Measurements from ENCODE around the gene TRPM4. TPM values are rescaled to one million over a fixed set of nuclear protein-coding genes. Genes with fewer than 3 reads are reported as not detected.
"Not testable (repeated sequence)": the region's sequence is repeated elsewhere in the genome, so short reads cannot be mapped to it uniquely, and the experiment has no call there.

Gene TRPM4
- total and polyA plus RNA-seq, 2 of the 8 experiments (the other 6 are each of a cell fraction or from before 2014, with no cell fraction given), result 11.3 to 13.3 TPM

- DNase-seq (ENCODE audit: low read depth in 1 of 2, low spot score in 2 of 2); H2BK5ac ChIP-seq (ENCODE audit: low read depth, low read length); H2AK5ac ChIP-seq (ENCODE audit: low read depth, low read length); H3K4me3 ChIP-seq (ENCODE audit: extremely low read depth in 1 of 4, insufficient read depth in 2 of 4, low read depth in 3 of 4, low read length in 4 of 4); H4K91ac ChIP-seq (replicated peaks; ENCODE audit: insufficient read length, low read length); H4K5ac ChIP-seq (ENCODE audit: insufficient read length, low read depth, low read length); H3K4me2 ChIP-seq (ENCODE audit: insufficient read depth in 1 of 2, low read depth in 2 of 2, low read length in 2 of 2); H3K79me1 ChIP-seq (ENCODE audit: low read depth, low read length); H3K18ac ChIP-seq (ENCODE audit: extremely low read depth, low read length); H3K36me3 ChIP-seq (ENCODE audit: control insufficient read depth in 2 of 4, insufficient read depth in 4 of 4, low read length in 3 of 4); H2BK20ac ChIP-seq (ENCODE audit: low read length); H3K23ac ChIP-seq (ENCODE audit: insufficient read length); H3K4ac ChIP-seq (replicated peaks; ENCODE audit: insufficient read length, low read depth, low read length); H2BK120ac ChIP-seq (replicated peaks; ENCODE audit: low read depth, low read length); H4K8ac ChIP-seq (ENCODE audit: extremely low read depth, insufficient read depth, low read length); H3K9me3 ChIP-seq (ENCODE audit: insufficient read depth in 2 of 2, low read depth in 1 of 2, low read length in 1 of 2); H3K14ac ChIP-seq (ENCODE audit: insufficient read length); H3K79me2 ChIP-seq (ENCODE audit: control insufficient read depth in 1 of 2, insufficient read depth in 2 of 2, low read length in 2 of 2); H3K9ac ChIP-seq (replicated peaks in 1 of 4; ENCODE audit: extremely low read depth in 1 of 4, low read depth in 3 of 4, low read length in 3 of 4); H3K27ac ChIP-seq (ENCODE audit: low read depth, low read length); FAIRE-seq; H4K20me1 ChIP-seq (replicated peaks in 1 of 2; ENCODE audit: control insufficient read depth in 1 of 2, insufficient read depth in 2 of 2, low read length in 2 of 2); H2BK12ac ChIP-seq (ENCODE audit: low read depth, low read length); H2AFZ ChIP-seq (ENCODE audit: low read length); H3K4me1 ChIP-seq (replicated peaks in 1 of 4; ENCODE audit: control insufficient read depth in 3 of 4, insufficient read depth in 4 of 4, low read length in 3 of 4); H3K56ac ChIP-seq (replicated peaks; ENCODE audit: insufficient read length, low read depth, low read length); H2BK15ac ChIP-seq (ENCODE audit: low read length): not testable (repeated sequence)
- peaks cover 8 to 19% (median 17%) of the 10 kb centered on the region in 4 experiments for H3K27me3 ChIP-seq (replicated peaks in 1 of 4; ENCODE audit: control insufficient read depth in 3 of 4, extremely low read depth in 1 of 4, insufficient read depth in 3 of 4, low read length in 3 of 4)
- CTCF ChIA-PET (ENCODE audit: partially characterized antibody), result interaction anchor here (0.9 to 3.0 kb wide), 7 partner anchors 7 to 104 kb away, joined by 3 to 11 read pairs (median 7); no protein-coding TSS in a partner anchor
- WGBS, 2 experiments (ENCODE audit: extremely low coverage in 1 of 2, insufficient coverage in 1 of 2, insufficient read length in 1 of 2, insufficient replicate concordance in 2 of 2, low coverage in 1 of 2, low lambda C conversion rate in 2 of 2, missing lambda C conversion rate in 1 of 2), result 82% methylated on average over 9 of the region's 10 CpGs; no CpG with 5 or more reads in 1 of the 2 experiments
- POLR2A ChIA-PET (ENCODE audit: partially characterized antibody), result interaction anchor here (1.4 to 2.1 kb wide), 4 partner anchors 9 to 24 kb away, joined by 4 to 7 read pairs (median 5); no protein-coding TSS in a partner anchor
- H3K23me2 ChIP-seq (ENCODE audit: low read depth, low read length), result peaks cover 11% of the 10 kb centered on the region; the same call in 1 of the 2 replicates
These were observed 35.8 kb upstream of the TRPM4 start for GRCh38 chr19:49121841-49122240.

- H3K23me2 ChIP-seq (ENCODE audit: low read depth, low read length), result peaks cover 12% of the 10 kb centered on the region
- H3K4ac ChIP-seq (replicated peaks; ENCODE audit: insufficient read length, low read depth, low read length); H4K91ac ChIP-seq (replicated peaks; ENCODE audit: insufficient read length, low read length); DNase-seq (ENCODE audit: low read depth in 1 of 2, low spot score in 2 of 2); H3K79me2 ChIP-seq (ENCODE audit: control insufficient read depth in 1 of 2, insufficient read depth in 2 of 2, low read length in 2 of 2); H2BK5ac ChIP-seq (ENCODE audit: low read depth, low read length); H2BK120ac ChIP-seq (replicated peaks; ENCODE audit: low read depth, low read length); H2AK5ac ChIP-seq (ENCODE audit: low read depth, low read length); FAIRE-seq; H3K79me1 ChIP-seq (ENCODE audit: low read depth, low read length); H3K4me3 ChIP-seq (ENCODE audit: extremely low read depth in 1 of 4, insufficient read depth in 2 of 4, low read depth in 3 of 4, low read length in 4 of 4); H3K9me3 ChIP-seq (ENCODE audit: insufficient read depth in 2 of 2, low read depth in 1 of 2, low read length in 1 of 2); H3K36me3 ChIP-seq (ENCODE audit: control insufficient read depth in 2 of 4, insufficient read depth in 4 of 4, low read length in 3 of 4); H3K14ac ChIP-seq (ENCODE audit: insufficient read length); H4K5ac ChIP-seq (ENCODE audit: insufficient read length, low read depth, low read length); H3K9ac ChIP-seq (replicated peaks in 1 of 4; ENCODE audit: extremely low read depth in 1 of 4, low read depth in 3 of 4, low read length in 3 of 4); H2BK20ac ChIP-seq (ENCODE audit: low read length); H2BK15ac ChIP-seq (ENCODE audit: low read length); H3K23ac ChIP-seq (ENCODE audit: insufficient read length); H3K18ac ChIP-seq (ENCODE audit: extremely low read depth, low read length); H2BK12ac ChIP-seq (ENCODE audit: low read depth, low read length); H3K4me2 ChIP-seq (ENCODE audit: insufficient read depth in 1 of 2, low read depth in 2 of 2, low read length in 2 of 2); H4K20me1 ChIP-seq (replicated peaks in 1 of 2; ENCODE audit: control insufficient read depth in 1 of 2, insufficient read depth in 2 of 2, low read length in 2 of 2); H3K27ac ChIP-seq (ENCODE audit: low read depth, low read length); H3K56ac ChIP-seq (replicated peaks; ENCODE audit: insufficient read length, low read depth, low read length); H4K8ac ChIP-seq (ENCODE audit: extremely low read depth, insufficient read depth, low read length); H2AFZ ChIP-seq (ENCODE audit: low read length); H3K4me1 ChIP-seq (replicated peaks in 1 of 4; ENCODE audit: control insufficient read depth in 3 of 4, insufficient read depth in 4 of 4, low read length in 3 of 4): not testable (repeated sequence)
- peaks cover 8 to 19% (median 17%) of the 10 kb centered on the region in 4 experiments for H3K27me3 ChIP-seq (replicated peaks in 1 of 4; ENCODE audit: control insufficient read depth in 3 of 4, extremely low read depth in 1 of 4, insufficient read depth in 3 of 4, low read length in 3 of 4)
- CTCF ChIA-PET (ENCODE audit: partially characterized antibody), result interaction anchor here (1.3 to 1.6 kb wide), 2 partner anchors 17 to 85 kb away, joined by 3 to 5 read pairs; no protein-coding TSS in a partner anchor
- POLR2A ChIA-PET (ENCODE audit: partially characterized antibody), result interaction anchor here (0.8 kb wide), 1 partner anchor 20 kb away, joined by 3 read pairs; no protein-coding TSS in a partner anchor
- 86% methylated on average over 11 of the region's 11 CpGs; no CpG with 5 or more reads in 1 of the 2 experiments for WGBS, 2 experiments (ENCODE audit: extremely low coverage in 1 of 2, insufficient coverage in 1 of 2, insufficient read length in 1 of 2, insufficient replicate concordance in 2 of 2, low coverage in 1 of 2, low lambda C conversion rate in 2 of 2, missing lambda C conversion rate in 1 of 2)
These were observed 34.3 kb upstream of the TRPM4 start for GRCh38 chr19:49123285-49123684.
